Nephron (organoid): Measurements from ENCODE around the gene SPRR2G.
"Not testable (repeated sequence)": the region's sequence is repeated elsewhere in the genome, so short reads cannot be mapped to it uniquely, and the experiment has no call there.

Source experiments
- H3K27ac Mint-ChIP-seq, 3 experiments: 2 replicates each; pipeline ENCODE4 v1.8.0; 2020; ENCODE audit warnings: mixed read lengths in 3 of 3, mild to moderate bottlenecking in 2 of 3, moderate library complexity in 1 of 3
- H3K27me3 Mint-ChIP-seq: 2 replicates; pipeline ENCODE4 v1.8.0; 2021; ENCODE audit warnings: low read depth, mild to moderate bottlenecking, moderate library complexity, mixed read lengths
- H3K36me3 Mint-ChIP-seq: 2 replicates; pipeline ENCODE4 v1.8.0; 2020; ENCODE audit warnings: low read depth, mixed read lengths
- H3K4me1 Mint-ChIP-seq: 2 replicates; pipeline ENCODE4 v1.8.0; 2020; ENCODE audit warnings: mixed read lengths
- H3K4me3 Mint-ChIP-seq, 3 experiments: 2 replicates each; pipeline ENCODE4 v1.8.0; 2020; ENCODE audit warnings: mild to moderate bottlenecking in 3 of 3, mixed read lengths in 3 of 3, moderate library complexity in 2 of 3
- H3K9me3 Mint-ChIP-seq: 2 replicates; pipeline ENCODE4 v1.8.0; 2020; ENCODE audit warnings: mixed read lengths
- TF ChIP-seq, protein P1 (sequence below), 3 experiments: fragments of 200-600 bp; sonication (generic); IDR thresholded peaks; one replicate each; pipeline ENCODE4 v1.5.0; 2021; ENCODE audit warnings: antibody characterized with exemption in 3 of 3; ENCODE audit not compliant: unreplicated experiment in 3 of 3

SPRR2G gene

DNA sequence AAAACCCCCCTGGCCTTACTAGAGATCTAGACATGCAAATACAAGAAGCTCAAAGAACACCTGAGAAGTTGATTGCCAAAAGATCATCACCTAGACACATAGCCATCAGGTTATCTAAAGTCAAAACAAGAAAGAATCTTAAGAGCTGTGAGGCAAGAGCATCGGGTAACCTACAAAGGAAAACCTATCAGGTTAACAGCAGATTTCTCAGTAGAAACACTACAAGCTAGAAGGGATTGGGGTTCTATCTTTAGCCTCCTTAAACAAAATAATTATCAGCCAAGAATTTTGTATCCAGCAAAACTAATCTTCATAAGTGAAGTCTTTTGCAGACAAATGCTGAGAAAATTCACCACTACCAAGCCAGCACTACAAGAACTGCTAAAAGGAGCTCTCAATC is 25.2 kb downstream of the SPRR2G start:
- Mint-ChIP-seq H3K4me3 (no peak overlapping the region), H3K9me3 (peaks cover 23% of the 10 kb centered on the region), H3K27me3 (no peaks in the 10 kb centered on the region), H3K4me1 (peaks cover 10% of the 10 kb centered on the region), H3K36me3 (no peaks in the 10 kb centered on the region), H3K27ac (no peak overlapping the region)
- TF ChIP-seq, protein P1, sequence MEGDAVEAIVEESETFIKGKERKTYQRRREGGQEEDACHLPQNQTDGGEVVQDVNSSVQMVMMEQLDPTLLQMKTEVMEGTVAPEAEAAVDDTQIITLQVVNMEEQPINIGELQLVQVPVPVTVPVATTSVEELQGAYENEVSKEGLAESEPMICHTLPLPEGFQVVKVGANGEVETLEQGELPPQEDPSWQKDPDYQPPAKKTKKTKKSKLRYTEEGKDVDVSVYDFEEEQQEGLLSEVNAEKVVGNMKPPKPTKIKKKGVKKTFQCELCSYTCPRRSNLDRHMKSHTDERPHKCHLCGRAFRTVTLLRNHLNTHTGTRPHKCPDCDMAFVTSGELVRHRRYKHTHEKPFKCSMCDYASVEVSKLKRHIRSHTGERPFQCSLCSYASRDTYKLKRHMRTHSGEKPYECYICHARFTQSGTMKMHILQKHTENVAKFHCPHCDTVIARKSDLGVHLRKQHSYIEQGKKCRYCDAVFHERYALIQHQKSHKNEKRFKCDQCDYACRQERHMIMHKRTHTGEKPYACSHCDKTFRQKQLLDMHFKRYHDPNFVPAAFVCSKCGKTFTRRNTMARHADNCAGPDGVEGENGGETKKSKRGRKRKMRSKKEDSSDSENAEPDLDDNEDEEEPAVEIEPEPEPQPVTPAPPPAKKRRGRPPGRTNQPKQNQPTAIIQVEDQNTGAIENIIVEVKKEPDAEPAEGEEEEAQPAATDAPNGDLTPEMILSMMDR (IDR thresholded peaks at IDR 0.05; ENCODE audit: unreplicated experiment in 3 of 3), result no peak

DNA sequence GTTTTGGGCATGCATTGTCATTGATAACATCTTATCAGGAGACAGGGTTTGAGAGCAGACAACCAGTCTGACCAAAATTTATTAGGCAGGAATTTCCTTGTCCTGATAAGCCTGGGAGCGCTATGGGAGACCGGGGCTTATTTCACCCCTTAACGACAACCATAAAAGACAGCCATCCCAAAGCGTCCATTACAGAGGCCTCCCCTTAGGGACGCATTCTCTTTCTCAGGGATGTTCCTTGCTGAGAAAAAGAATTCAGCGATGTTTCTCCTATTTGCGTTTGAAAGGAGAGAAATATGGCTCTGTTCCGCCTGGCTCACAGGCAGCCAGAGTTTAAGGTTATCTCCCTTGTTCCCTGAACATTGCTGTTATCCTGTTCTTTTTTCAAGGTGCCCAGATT is 26.9 kb downstream of the SPRR2G start:
- not testable (repeated sequence) for H3K27me3 Mint-ChIP-seq, H3K36me3 Mint-ChIP-seq, H3K4me3 Mint-ChIP-seq, H3K4me1 Mint-ChIP-seq
- Mint-ChIP-seq H3K27ac (peak overlapping the region in 1 of 3 experiments; percentile 99), H3K9me3 (peaks cover 23% of the 10 kb centered on the region)

DNA sequence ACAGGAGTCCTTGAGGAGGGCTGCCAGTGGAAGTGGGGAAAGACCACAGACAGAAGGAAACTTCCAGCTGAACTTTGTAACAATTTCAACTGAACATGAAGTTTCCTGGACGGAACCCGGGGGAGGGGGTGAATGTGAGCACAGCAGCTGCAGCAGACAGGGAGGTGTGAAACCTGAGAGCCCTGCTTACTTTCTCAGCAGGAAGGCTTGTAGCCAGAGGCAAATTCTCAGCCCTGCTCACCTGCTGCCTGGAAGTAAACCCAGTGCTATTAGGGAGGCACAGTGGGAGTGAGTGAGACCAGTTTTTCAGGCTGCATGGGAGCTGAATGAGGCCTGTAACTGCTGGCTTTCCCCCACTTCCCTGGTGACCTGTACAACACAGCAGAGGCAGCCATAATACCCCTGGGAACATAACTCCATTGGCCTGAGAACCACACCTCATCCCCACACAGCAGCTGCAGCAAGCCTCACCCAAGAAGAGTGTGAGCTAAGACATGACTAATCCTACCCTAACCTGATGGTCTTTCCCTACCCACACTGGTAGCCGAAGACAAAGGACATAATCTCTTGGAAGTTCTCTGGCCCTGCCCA is 27.8 kb downstream of the SPRR2G start:
- Mint-ChIP-seq H3K4me3 (no peak overlapping the region), H3K27ac (peak overlapping the region; percentile 45 to 99 (median 88)), H3K27me3 (no peaks in the 10 kb centered on the region), H3K36me3 (no peaks in the 10 kb centered on the region), H3K4me1 (peaks cover 10% of the 10 kb centered on the region), H3K9me3 (peaks cover 23% of the 10 kb centered on the region)
- TF ChIP-seq, protein P1 (IDR thresholded peaks at IDR 0.05; ENCODE audit: unreplicated experiment in 3 of 3), result no peak

DNA sequence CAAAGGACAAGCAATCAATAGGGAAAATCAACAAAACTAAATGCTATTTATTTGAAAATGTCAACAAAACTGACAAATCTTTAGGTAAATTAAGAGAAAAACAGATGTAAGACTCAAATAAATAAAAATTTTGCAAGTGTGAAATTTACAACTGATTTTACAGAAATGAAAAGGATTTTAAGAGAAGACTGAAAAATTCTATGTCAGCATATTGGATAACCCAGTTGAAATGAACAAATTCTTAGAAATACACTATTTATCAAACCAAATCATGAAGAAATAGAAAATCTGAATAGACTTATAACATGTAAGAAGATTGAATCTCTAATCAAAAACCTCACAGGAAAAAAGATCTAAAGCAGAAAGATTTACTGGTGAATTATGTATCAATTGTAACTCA is 29.7 kb downstream of the SPRR2G start:
- peaks cover 10% of the 10 kb centered on the region for H3K4me1 Mint-ChIP-seq
- H3K4me3 Mint-ChIP-seq, result no peak overlapping the region
- no peaks in the 10 kb centered on the region for H3K36me3 Mint-ChIP-seq
- no peak overlapping the region for H3K27ac Mint-ChIP-seq
- TF ChIP-seq, protein P1 (IDR thresholded peaks at IDR 0.05; ENCODE audit: unreplicated experiment in 3 of 3), result no peak
- H3K27me3 Mint-ChIP-seq, result no peaks in the 10 kb centered on the region
- peaks cover 20% of the 10 kb centered on the region for H3K9me3 Mint-ChIP-seq

DNA sequence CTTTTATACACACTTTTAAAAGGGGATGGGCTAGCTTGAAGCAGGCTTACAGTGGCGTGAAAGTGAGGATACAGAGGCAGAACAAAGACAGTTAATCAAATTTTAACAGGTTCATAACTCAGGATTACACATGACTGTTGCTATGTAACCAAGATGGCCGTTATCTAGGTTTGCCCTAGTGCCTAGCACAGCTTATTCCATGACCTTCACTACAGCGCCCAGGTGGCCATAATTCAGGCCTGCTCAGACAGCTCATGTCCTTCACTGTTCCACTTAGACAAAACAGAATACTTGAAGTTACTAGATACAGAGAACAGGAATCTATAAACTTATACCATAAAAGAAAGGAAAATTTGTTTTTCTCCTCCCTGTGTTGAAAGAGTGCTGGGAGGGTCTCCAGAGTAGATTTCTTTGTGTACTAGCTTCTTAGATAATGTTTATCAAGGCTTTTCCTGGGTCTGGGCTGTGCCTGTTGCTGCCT is 31.2 kb downstream of the SPRR2G start:
- H3K4me1 Mint-ChIP-seq, result peaks cover 10% of the 10 kb centered on the region
- peaks cover 10% of the 10 kb centered on the region for H3K9me3 Mint-ChIP-seq
- no peak overlapping the region for H3K4me3 Mint-ChIP-seq
- no peak overlapping the region for H3K27ac Mint-ChIP-seq
- H3K36me3 Mint-ChIP-seq, result no peaks in the 10 kb centered on the region
- no peaks in the 10 kb centered on the region for H3K27me3 Mint-ChIP-seq
- TF ChIP-seq, protein P1 (IDR thresholded peaks at IDR 0.05; ENCODE audit: unreplicated experiment in 3 of 3), result no peak

DNA sequence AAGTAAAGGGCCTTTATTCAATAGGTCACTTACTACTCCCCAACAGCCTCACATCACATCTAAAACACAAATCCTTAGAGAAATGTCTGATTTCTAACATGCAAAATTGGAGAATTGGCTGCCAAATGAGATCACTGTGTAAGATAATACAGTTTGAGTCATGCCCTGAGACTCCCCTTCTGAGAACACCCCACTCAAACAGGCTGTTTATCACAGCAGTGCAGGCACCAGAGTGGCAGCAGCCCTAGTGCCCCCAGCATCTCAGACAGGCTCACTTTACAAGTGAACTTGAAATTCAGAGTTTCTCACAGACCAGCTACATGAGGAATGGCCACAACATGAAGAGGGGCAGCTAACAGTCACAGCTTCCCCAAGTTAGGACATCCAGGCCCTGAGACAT is 35.4 kb downstream of the SPRR2G start:
- not testable (repeated sequence) for H3K4me1 Mint-ChIP-seq, H3K27ac Mint-ChIP-seq, H3K36me3 Mint-ChIP-seq, H3K9me3 Mint-ChIP-seq, H3K27me3 Mint-ChIP-seq, H3K4me3 Mint-ChIP-seq

DNA sequence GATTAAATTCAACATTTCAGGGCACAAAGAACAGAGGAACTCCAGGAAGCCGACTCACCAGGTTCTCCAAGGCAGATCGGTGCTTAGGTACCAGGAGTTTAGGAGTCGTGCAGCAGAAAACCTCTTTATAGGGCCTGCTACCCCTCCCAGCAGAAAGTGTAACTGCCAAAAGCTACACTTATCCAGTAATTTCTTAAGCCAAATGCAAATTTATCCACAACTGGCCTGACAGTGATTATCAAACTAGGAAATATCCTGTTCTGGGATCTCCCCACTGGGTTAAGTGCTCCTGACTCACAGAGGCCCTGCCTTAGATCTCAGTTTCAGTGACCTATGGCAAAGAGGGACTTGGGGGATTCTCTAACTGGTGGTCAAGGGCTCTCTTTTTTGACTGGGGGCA is 37.3 kb downstream of the SPRR2G start, which contains the start of gene SPRR2F:
Gene SPRR2F (minus strand): TSS at position 101 of the 400 bp plus-strand sequence. CDS start 783 bp downstream, outside the sequence.
- H3K4me1 Mint-ChIP-seq, result no peaks in the 10 kb centered on the region
- peaks cover 2% of the 10 kb centered on the region for H3K9me3 Mint-ChIP-seq
- no peak within 1 kb of the TSS for H3K27ac Mint-ChIP-seq
- no peak within 1 kb of the TSS for H3K4me3 Mint-ChIP-seq
- no peaks in the 10 kb centered on the region for H3K36me3 Mint-ChIP-seq
- TF ChIP-seq, protein P1 (IDR thresholded peaks at IDR 0.05; ENCODE audit: unreplicated experiment in 3 of 3), result no peak
- peaks cover 4% of the 10 kb centered on the region for H3K27me3 Mint-ChIP-seq

DNA sequence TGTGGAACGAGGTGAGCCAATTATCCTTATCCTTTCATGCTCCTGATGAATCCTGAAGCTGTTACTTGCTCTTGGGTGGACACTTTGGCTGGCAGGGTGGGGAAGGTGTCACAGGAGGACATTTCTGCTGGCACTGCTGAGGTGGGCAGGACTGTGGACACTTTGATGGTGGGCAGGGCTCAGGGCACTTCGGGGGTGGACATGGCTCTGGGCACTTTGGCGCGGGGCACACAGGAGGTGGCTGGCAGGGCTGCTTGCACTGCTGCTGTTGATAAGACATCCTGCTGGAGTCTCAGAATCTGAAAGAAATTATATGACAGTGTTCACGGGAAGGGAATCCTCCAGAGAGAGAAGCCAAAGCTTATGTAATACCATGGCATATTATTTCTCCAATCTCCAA is 38.2 kb downstream of the SPRR2G start:
- not testable (repeated sequence) for H3K36me3 Mint-ChIP-seq, H3K27me3 Mint-ChIP-seq, H3K4me3 Mint-ChIP-seq, H3K9me3 Mint-ChIP-seq, H3K27ac Mint-ChIP-seq, H3K4me1 Mint-ChIP-seq
